Endothelial cell of umbilical vein (primary cell): ENCODE data around the gene SERINC2. TPM values are rescaled to one million over a fixed set of nuclear protein-coding genes. Genes with fewer than 3 reads are reported as not detected.

Experiments used
- BruUV-seq: library from RNA; stranded (reverse); fragments of 400-500 nt; replicated peaks from 2 replicates; lab custom pipeline; 2021; lab: Mats Ljungman, UMichigan
- CTCF ChIA-PET: fragments of 300-600, 350-600 bp; sonication (Branson Sonifier 250); formaldehyde crosslinking; loops from one replicate; lab custom pipeline; 2021; ENCODE audit warnings: antibody characterized with exemption, inconsistent platforms; lab: Charles Lee
- POLR2A ChIA-PET: fragments of 300-600, 350-600 bp; sonication (Branson Sonifier 250); formaldehyde crosslinking; loops from one replicate; lab custom pipeline; 2021; ENCODE audit warnings: antibody characterized with exemption, inconsistent platforms; lab: Charles Lee
- DNase-seq: peaks from one replicate; pipeline ENCODE4 v3.0.0-alpha.2; 2011; ENCODE audit warnings: low read depth, low spot score
- FAIRE-seq: peaks from 2 replicates; lab custom pipeline; 2011; peaks lifted over from hg19 to GRCh38; lab: Jason Lieb, UNC
- H2AFZ ChIP-seq: 2 replicates; pipeline ENCODE4 v1.6.0; 2012; ENCODE audit warnings: low read depth, low read length, control low read depth, inconsistent platforms
- H3K27ac ChIP-seq: 2 replicates; pipeline ENCODE4 v1.5.1; 2011; ENCODE audit warnings: low read depth, mild to moderate bottlenecking, control low read depth, low read length, moderate library complexity; ENCODE audit not compliant: insufficient read depth
- H3K27me3 ChIP-seq, 2 experiments: 2 replicates each; pipeline versions ENCODE4 v1.6.0 to v1.6.1; 2011; ENCODE audit warnings: low read length in 2 of 2, mixed read lengths in 1 of 2; ENCODE audit not compliant: control insufficient read depth in 2 of 2, insufficient read depth in 2 of 2
- H3K36me3 ChIP-seq, 2 experiments: 2 replicates in 1 of 2; 3 replicates in 1 of 2; pipeline ENCODE4 v1.5.1; 2011; ENCODE audit warnings: low read length in 2 of 2, mild to moderate bottlenecking in 1 of 2, moderate library complexity in 1 of 2; ENCODE audit not compliant: control insufficient read depth in 2 of 2, insufficient read depth in 2 of 2; ENCODE audit errors: extremely low read depth in 1 of 2
- H3K4me1 ChIP-seq: 3 replicates; pipeline ENCODE4 v1.5.1; 2011; ENCODE audit warnings: mild to moderate bottlenecking, low read length; ENCODE audit not compliant: control insufficient read depth, insufficient read depth; ENCODE audit errors: extremely low read depth
- H3K4me2 ChIP-seq: 2 replicates; pipeline ENCODE4 v1.6.1; 2011; ENCODE audit warnings: low read length, control low read depth, mixed read lengths; ENCODE audit not compliant: insufficient read depth
- H3K4me3 ChIP-seq, 3 experiments: fragments of 200-600 bp in 1 of 3; sonication (generic), shearing (Covaris generic) in 1 of 3; replicated peaks in 1 of 3; 2 replicates each; pipeline ENCODE4 v1.5.1; 2011 to 2016; ENCODE audit warnings: control low read depth in 3 of 3, low read length in 3 of 3, mild to moderate bottlenecking in 2 of 3, inconsistent platforms in 1 of 3, low read depth in 1 of 3, moderate library complexity in 1 of 3; ENCODE audit not compliant: insufficient read depth in 1 of 3
- H3K79me2 ChIP-seq: 2 replicates; pipeline ENCODE4 v1.6.0; 2012; ENCODE audit warnings: low read length, inconsistent platforms; ENCODE audit not compliant: control insufficient read depth, insufficient read depth
- H3K9ac ChIP-seq: replicated peaks from 2 replicates; pipeline ENCODE3; 2011; ENCODE audit warnings: low read length, control low read depth; ENCODE audit not compliant: insufficient read depth; ENCODE audit errors: extremely low read depth
- H3K9me1 ChIP-seq: replicated peaks from 3 replicates; pipeline ENCODE4 v1.6.0; 2011; ENCODE audit warnings: mild to moderate bottlenecking, low read length; ENCODE audit not compliant: control insufficient read depth, insufficient read depth; ENCODE audit errors: extremely low read depth
- H3K9me3 ChIP-seq: replicated peaks from 2 replicates; pipeline ENCODE4 v1.5.1; 2012; ENCODE audit warnings: low read length, inconsistent platforms; ENCODE audit not compliant: control insufficient read depth, insufficient read depth
- H4K20me1 ChIP-seq: replicated peaks from 2 replicates; pipeline ENCODE3; 2011; ENCODE audit warnings: mild to moderate bottlenecking, low read length; ENCODE audit not compliant: control insufficient read depth, insufficient read depth; ENCODE audit errors: extremely low read depth
- CTCF ChIP-seq, 2 donors: IDR thresholded peaks; 1 replicate in 1 of 2; 2 replicates in 1 of 2; pipeline ENCODE4 v1.5.1; 2011; ENCODE audit warnings: low read length in 2 of 2, mild to moderate bottlenecking in 2 of 2, moderate library complexity in 2 of 2, control low read depth in 1 of 2, inconsistent platforms in 1 of 2, low read depth in 1 of 2; ENCODE audit not compliant: insufficient read depth in 1 of 2; ENCODE audit errors: extremely low read depth in 1 of 2
- EZH2 ChIP-seq: IDR thresholded peaks from 2 replicates; pipeline ENCODE4 v1.6.1; 2012; ENCODE audit warnings: borderline replicate concordance, low read depth, mild to moderate bottlenecking, moderate library complexity, low read length, inconsistent platforms; ENCODE audit not compliant: severe bottlenecking
- FOS ChIP-seq: IDR thresholded peaks from 2 replicates; pipeline ENCODE4 v1.6.1; 2011; ENCODE audit warnings: mild to moderate bottlenecking, low read length, moderate library complexity, borderline replicate concordance; ENCODE audit not compliant: insufficient read depth
- GATA2 ChIP-seq: IDR thresholded peaks from 2 replicates; pipeline ENCODE4 v1.7.0; 2011; ENCODE audit warnings: low read depth, mild to moderate bottlenecking, moderate library complexity, mixed read lengths, low read length; ENCODE audit not compliant: insufficient read length, insufficient read depth
- JUN ChIP-seq: IDR thresholded peaks from 2 replicates; pipeline ENCODE4 v1.6.1; 2011; ENCODE audit warnings: borderline replicate concordance, low read depth; ENCODE audit not compliant: insufficient read length, insufficient read depth
- MAX ChIP-seq: IDR thresholded peaks from 2 replicates; pipeline ENCODE4 v1.6.1; 2011; ENCODE audit not compliant: insufficient read depth, insufficient read length
- MYC ChIP-seq: IDR thresholded peaks from one replicate; pipeline ENCODE4 v1.6.1; 2011; ENCODE audit warnings: mild to moderate bottlenecking, low read depth, low read length
- POLR2A ChIP-seq: IDR thresholded peaks from 2 replicates; pipeline ENCODE4 v1.6.1; 2012; ENCODE audit warnings: low read depth, mild to moderate bottlenecking, control low read depth, low read length
- POLR2AphosphoS5 ChIP-seq: IDR thresholded peaks from 2 replicates; pipeline ENCODE4 v1.6.1; 2012; ENCODE audit warnings: low read depth, mild to moderate bottlenecking, control low read depth, low read length, moderate library complexity; ENCODE audit not compliant: insufficient read depth
- dilution Hi-C: fragments of 300-500 bp; cut with MboI; formaldehyde crosslinking; loops from one replicate; pipeline ENCODE4 v1.15.0; 2019; ENCODE audit warnings: low sequenced_read_pairs; ENCODE audit not compliant: extremely low pct_ligation_motif_present
- intact Hi-C: fragments of 100-400 bp; cut with micrococcal nuclease; formaldehyde crosslinking; loops from one replicate; pipeline ENCODE4 v1.10.0; 2022
- polyA plus RNA-seq, 4 experiments: library from polyadenylated mRNA; depleted of rRNA in 3 of 4; stranded (reverse) in 3 of 4; unstranded in 1 of 4; fragments of >200 nt; gene quantifications; 2 replicates each; pipeline versions ENCODE4 v1.2.1 to v1.2.3, GENCODE V29; 2011 to 2012; ENCODE audit warnings: missing spikeins in 1 of 4
- total RNA-seq: library from RNA; stranded (reverse); gene quantifications from 2 replicates; pipeline ENCODE4 v1.2.3, GENCODE V29; 2021

The SERINC2 gene
- total and polyA plus RNA-seq, 2 donors (not counting 3 experiments of a cell fraction or from before 2014, with no cell fraction given), result 19.4 to 34.6 TPM

- intact Hi-C loops, result no loop called here
These were observed 43.0 kb upstream of the SERINC2 start for GRCh38 chr1:31370021-31370420.

More at GRCh38 chr1:31370021-31370420, 43.0 kb upstream of the SERINC2 start:
- Histone ChIP-seq H3K4me1 (peaks cover 6% of the 10 kb centered on the region), H3K4me2 (no peak overlapping the region), H3K9me1 (no peaks in the 10 kb centered on the region), H3K9me3 (no peaks in the 10 kb centered on the region), H2AFZ (no peak overlapping the region), H3K27ac (no peak overlapping the region), H4K20me1 (no peaks in the 10 kb centered on the region), H3K9ac (no peak overlapping the region), H3K4me3 (no peak overlapping the region), H3K27me3 (no peaks in the 10 kb centered on the region), H3K79me2 (no peaks in the 10 kb centered on the region), H3K36me3 (peaks cover 0 to 8% of the 10 kb centered on the region in 2 experiments)
- TF ChIP-seq EZH2, result no peak
- TF ChIP-seq JUN, result no peak
- no peak for TF ChIP-seq CTCF (IDR thresholded peaks at IDR 0.05; ENCODE audit: extremely low read depth in 1 of 2, insufficient read depth in 1 of 2, low read depth in 1 of 2, low read length in 2 of 2)
- no peak for TF ChIP-seq POLR2AphosphoS5
- no peak for TF ChIP-seq MAX
- no peak for TF ChIP-seq FOS
- TF ChIP-seq GATA2, result no peak
- no peak for TF ChIP-seq POLR2A
- TF ChIP-seq MYC, result no peak
- BruUV-seq, result no TSS peak
- ChIA-PET POLR2A (no interaction called here), CTCF (interaction anchor here (0.6 to 1.4 kb wide), 2 partner anchors 179 to 345 kb away, joined by 3 read pairs; no protein-coding TSS in a partner anchor)
- FAIRE-seq (no peak), DNase-seq (no peak)
- dilution Hi-C loops, result no loop called here
